ENCODE measurements around the gene REP15.
"Not testable (repeated sequence)": the region's sequence is repeated elsewhere in the genome, so short reads cannot be mapped to it uniquely, and the experiment has no call there.

The REP15 gene

DNA sequence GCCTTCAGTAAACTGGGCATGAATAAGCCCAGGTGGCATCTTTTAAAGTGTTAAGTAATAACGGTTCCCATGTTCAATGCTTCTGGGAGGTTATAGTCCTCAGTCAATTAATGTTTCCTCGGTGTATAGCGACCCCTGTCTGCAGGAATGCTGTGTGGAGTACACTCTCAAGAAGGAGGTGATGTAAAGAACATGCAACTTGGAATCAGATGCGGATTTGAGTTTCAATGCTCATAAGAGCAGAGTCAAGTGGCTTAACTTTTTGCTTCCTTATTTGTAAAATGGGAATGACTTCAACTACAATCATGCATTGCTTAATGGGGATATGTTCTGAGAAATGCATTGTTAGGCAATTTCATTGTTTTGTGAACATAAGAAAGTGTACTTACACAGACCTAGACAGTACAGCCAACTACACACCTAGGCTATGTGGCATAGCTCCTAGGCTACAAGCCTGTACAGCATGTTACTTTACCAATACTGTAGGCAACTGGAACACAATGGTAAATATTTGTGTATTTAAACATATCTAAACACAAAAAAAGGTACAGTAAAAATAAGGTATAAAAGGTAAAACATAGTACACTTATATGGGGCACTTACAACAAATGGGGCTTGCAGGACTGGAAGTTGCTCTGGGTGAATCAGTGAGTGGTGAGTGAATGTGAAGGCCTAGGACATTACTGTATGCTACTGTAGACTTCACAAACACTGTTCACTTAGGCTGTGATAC is 7.6 kb downstream of the REP15 start:
- DNase-seq, result peak; percentile 36

DNA sequence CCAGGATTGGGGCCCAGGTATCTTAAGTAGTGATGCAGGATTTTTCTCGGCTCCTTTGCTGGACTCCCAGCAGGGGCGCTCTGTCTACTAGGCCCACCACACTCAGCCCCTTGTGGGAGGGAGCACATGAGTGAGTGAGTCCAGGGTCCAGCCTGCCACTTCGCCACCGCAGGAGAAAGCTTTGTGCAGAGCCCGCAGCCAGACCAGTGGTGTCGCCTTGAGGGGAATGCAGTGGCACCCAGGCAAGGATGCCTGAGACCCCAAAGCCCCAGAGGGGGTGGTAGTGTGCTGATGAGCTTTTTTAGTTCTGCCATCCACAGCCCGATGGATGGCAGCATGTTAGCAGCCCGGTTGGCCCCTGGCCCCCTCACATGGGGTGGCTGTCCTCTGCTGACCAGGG is 9.0 kb downstream of the REP15 start:
- no peak for DNase-seq

DNA sequence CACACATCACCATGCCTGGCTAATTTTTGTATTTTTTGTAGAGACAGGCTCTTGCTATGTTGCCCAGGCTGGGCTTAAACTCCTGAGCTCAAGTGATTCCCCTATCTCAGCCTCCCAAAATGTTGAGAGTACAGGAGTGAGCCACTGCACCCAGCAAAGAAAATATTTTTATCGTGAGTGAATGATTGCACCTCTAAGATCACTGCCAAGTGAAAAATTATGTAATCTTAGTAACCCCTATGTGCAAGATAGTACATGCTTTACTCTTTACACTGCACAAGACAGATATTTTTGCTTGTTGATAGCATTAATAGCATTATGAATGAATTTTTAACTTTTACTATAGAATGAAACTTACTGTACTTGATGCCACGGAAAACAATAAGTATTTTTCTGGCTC is 11.0 kb downstream of the REP15 start:
- DNase-seq, result no peak

DNA sequence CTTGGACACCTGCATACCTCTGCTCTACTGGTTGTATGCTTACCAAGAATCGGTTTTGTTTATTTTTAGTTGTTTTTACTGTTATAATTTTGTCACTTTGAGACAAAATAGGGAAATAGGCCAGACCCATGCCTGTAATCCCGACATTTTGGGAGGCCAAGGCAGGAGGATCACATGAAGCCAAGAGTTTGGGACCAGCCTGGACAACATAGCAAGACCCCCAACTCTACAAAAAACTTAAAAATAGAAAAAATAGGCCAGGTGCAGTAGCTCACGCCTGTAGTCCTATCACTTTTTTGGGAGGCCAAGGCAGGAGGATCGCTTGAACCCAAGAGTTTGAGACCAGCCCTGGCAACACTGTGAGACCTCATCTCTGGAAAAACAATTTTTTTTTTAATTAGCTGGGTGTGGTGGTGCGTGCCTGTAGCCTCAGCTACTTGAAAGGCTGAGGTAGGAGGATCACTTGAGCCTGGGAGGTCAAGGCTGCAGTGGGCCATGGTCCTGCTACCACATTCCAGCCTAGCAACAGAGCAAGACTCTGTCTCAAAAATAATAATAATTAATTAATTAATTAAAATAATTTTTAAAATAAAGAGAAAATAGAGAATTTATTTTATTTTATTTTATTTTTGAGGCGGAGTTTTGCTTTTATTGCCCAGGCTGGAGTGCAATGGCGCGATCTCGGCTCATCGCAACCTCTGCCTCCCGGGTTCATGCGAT is 13.1 kb downstream of the REP15 start:
- DNase-seq, result no peak

DNA sequence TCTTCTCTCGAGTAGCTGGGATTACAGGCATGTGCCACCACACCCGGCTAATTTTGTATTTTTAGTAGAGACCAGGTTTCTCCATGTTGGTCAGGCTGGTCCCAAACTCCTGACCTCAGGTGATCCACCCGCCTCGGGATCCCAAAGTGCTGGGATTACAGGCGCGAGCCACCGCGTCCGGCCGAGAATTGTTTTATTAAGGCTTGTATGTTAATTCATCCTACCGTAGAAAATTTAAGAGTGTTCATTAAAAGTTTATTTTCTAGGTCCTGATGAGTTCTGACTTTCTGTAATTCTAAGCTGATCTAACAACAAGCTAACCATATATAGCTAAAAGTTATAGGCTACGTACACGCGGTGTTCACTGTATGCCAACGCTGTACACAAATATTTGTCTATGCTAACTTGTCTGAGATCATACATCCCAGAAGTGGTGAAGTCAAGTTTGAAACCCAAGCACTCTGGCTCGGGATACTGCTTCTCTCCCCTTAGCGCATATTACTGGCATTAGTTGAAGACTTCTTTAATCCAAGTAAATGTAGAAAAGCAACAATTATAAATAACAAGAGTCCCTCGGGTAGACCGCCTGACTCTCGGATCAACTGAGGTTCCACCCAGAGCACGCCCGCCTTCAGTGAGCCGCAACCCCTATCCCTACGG is 13.8 kb downstream of the REP15 start:
- no peak for DNase-seq

DNA sequence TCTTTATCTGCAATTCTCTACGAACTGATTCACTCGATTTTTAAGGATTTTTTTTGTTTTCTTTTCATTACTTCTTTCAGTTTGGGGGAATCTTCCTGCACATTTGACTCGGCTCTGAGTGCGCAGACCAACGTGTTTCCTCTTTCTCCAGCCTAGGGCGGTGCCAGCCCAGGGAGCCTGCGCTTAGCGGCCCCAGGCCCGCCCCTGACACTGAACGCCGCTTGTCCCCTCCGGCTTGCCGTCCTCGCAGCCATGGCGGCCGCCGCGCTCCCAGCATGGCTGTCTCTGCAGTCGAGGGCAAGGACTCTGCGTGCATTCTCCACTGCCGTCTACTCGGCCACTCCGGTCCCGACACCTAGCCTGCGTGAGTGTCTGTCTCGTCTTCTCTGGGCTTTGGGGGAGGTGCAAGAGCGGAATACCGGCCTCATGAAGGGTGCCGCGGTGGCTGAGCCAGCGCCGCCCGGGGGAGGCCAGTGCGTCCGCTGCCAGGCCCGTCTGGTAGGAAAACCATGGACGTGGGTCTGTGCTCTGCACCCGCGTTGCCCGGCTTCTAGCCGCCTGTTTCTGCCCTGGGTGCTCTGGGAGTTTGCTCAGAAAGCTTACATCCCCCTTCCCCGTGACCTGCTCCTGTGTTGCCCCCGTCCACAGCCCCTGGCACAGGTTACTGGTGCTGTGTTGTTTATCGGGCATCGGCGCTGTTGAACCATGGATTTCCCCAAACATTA is 14.5 kb downstream of the REP15 start, which contains the start of gene MRPS35:
Gene MRPS35, plus strand, starts transcription at position 241 of the 725 bp plus-strand sequence. Its CDS starts 12 bp downstream, at position 253.
- peak; percentile 84 for DNase-seq

DNA sequence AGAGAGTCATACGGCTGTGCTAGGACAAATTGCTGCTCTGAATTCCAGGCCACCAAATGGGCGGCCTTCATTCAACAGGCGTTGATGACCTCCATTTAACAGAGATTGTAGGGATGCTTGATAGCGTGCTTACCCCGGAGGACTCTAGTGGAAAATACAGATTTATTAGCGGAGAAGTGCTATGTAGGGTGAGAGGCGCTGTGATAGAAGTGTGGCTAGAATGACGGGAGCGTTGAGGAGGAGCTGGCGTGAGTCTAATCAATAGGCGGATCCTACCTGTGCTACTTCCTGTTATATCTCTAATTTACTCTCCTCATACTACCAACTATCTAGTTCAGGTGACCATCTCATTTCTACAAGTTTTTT is 15.1 kb downstream of the REP15 start:
- DNase-seq, result no peak

DNA sequence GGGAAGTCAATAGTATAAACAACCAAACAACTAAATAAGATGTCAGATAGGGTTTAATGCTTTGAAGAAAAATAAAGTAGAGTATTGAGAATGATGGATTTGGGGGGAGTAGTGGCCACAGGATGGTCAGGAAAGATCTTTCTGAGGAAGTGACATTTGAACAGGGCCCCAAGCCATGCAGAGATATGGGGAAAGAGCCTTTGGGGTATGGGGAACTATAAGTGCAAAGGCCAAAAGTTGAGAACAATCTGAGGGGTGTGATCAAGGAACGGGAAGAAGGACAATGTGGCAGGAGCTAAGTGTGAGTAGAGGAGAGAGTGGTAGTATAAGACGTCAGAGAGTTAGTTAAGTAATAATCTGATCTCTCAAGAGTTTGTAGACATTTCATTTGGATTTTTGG is 15.7 kb downstream of the REP15 start:
- DNase-seq, result no peak

DNA sequence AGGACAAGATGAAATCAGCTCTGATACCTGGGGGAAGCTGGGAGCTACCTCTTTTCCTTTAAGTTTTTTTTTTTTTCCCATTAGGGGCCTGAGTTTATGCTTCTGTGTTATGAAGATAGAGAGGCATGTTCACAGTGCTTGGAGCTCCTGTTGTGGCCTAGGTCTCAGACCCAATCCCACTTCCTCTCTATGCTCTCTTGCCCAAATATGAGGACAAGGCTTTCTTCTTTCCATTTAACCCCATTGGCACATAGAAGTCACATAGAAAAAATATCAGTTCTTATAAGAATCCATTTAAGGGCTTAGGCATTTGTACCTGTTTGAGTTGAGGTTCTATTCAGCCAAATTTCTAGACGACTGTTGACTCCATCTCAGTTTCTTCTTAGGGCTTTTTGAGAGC is 27.0 kb downstream of the REP15 start:
- DNase-seq, result no peak

DNA sequence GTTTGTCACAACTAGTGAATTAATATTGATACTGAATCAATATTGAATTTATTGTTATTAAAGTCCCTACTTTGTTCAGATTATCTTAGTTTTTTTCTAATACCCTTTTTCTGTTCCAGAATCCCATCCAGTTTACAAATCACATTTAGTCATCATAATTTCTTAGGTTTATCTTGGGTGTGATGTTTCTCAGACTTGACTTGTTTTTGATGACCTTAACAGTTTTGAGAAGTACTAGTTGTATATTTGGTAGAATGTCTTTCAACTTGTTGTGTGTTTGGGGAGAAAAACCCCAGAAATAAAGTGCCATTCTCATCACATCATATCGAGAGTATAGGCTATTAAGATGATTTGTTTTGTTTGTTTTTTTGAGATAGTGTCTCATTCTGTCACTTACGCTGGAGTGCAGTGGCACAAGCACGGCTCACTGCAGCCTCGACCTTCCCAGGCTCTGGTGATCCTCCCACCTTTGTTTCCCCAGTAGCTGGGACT is 33.9 kb downstream of the REP15 start:
- no peak for DNase-seq

DNA sequence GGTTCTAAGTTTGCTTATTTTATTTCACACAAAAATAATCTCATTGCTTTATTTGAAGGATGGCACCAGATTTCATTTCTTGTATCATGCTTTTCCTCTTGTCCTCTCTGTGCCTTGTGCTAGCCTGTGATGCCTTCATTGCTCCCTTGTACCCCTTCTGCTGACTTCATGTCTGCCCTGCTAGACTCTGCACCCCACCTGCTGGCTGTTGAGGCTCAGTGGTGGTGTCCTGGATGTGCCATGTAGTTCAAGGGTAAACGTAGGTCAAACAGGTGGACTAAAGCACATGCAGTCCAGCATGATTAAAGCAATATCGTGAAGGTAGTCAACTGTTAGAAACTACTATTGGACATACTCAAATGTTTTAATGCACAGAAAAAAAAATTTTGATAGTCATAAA is 36.0 kb downstream of the REP15 start:
- DNase-seq, result no peak

DNA sequence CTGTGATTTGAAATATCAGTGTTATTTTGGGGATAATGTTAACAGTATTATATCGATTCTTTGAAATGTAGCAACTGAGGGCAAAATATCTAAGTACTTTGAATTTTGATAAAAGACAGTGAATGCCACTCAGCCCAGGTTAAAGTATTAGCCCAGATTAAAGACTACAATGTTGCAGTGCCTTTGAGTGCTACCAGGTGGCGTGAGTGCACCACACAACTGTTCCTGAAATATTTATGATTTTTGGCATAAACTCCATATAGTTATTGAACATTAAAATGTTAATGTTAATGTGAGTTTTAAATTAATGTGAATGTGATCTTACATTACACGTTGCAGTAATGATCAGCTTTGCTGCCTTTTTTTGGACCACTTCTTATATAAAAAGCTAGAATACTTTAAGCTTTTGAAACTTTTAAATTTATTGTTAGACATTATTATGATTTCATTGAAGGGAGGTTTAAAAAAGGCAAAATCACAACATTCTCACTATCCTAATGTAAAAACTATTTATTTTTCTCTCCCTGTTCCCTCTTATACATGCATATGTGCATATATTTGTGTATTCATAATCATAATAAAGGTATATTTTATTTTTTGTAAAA is 36.9 kb downstream of the REP15 start:
- DNase-seq, result no peak

DNA sequence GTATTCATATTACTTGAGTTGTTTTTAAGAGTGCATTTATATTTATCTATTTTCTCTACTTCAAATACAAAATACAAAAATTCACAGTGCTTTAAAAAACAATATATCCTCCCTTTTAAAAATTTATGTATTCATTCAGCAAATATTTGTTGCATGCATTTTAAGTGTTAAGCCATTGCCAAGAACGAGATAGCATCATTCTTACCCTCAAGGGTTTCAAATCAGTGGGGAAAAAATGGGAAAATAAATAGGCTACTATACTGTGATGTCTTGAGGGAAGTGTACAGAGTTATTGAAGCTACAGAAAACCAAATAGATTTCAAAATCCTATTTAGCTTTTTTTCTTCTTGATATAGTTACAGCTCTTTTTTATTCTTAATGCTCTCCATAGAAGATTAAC is 37.5 kb downstream of the REP15 start:
- no peak for DNase-seq

DNA sequence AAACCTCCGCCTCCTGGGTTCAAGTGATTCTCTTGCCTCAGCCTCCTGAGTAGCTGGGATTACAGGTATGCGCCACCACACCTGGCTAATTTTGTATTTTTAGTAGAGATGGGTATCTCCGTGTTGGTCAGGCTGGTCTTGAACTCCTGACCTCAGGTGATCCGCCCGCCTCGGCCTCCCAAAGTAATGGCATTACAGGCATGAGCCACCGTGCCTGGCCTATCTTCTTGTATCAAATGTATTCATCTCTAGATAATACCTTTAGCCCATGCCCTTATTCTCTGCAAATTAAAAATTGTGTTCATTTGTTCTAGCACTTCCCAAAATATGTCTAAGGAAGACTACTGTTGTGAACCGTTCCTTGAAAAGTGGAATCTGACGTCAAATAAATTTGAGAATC is 38.1 kb downstream of the REP15 start:
- not testable (repeated sequence) for DNase-seq

DNA sequence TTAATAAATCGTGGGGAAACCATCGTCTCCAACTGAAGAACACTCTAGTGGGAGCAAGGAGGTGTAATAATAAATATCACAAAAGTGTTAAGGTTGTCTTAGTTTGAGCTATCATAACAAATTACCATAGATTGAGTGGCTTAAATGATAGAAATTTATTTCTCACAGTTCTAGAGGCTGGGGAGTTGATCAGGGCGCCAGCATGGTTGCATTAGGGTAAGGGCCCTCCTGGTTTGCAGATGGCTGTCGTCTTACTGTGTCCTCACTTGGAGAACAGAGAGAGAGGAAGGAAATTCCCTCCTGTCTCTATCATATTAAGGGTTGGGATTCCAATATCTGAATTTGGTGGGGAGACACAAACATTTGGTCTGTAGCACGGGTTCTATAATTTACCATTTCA is 47.4 kb downstream of the REP15 start:
- DNase-seq, result no peak

DNA sequence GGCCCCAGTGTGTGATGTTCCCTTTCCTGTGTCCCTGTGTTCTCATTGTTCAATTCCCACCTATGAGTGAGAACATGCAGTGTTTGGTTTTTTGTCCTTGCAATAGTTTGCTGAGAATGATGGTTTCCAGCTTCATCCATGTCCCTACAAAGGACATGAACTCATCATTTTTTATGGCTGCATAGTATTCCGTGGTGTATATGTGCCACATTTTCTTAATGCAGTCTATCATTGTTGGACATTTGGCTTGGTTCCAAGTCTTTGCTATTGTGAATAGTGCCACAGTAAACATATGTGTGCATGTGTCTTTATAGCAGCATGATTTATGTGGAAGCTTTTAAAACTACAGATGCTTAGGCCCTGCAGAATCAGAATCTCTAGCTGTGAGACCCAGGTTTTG is 49.5 kb downstream of the REP15 start:
- DNase-seq, result not testable (repeated sequence)
